NCI-H2227 treated with DMSO at 0.1 percent for 48 hours (cell line): ENCODE measurements around the gene SCG3.

Source experiments
- DNase-seq: peaks from one replicate; lab custom pipeline; 2025; lab: John Stamatoyannopoulos, UW

Gene SCG3

GRCh38 chr15:51727141-51727897 is 46.0 kb downstream of the SCG3 start:
- DNase-seq = no peak

- no peak for DNase-seq
These were observed 50.4 kb downstream of the SCG3 start for GRCh38 chr15:51731549-51732267.

- DNase-seq = no peak
These were observed 51.3 kb downstream of the SCG3 start for GRCh38 chr15:51732646-51733045.

- no peak for DNase-seq
These were observed 54.1 kb downstream of the SCG3 start for GRCh38 chr15:51735228-51736010.

GRCh38 chr15:51736069-51736468 is 54.8 kb downstream of the SCG3 start:
- no peak for DNase-seq

- DNase-seq = peak; percentile 40
These were observed 55.6 kb downstream of the SCG3 start for GRCh38 chr15:51736751-51737521.

- peak; percentile 10 for DNase-seq
These were observed 56.4 kb downstream of the SCG3 start, which contains the start of gene LYSMD2 for GRCh38 chr15:51737522-51738305. TSS of gene LYSMD2 (minus strand) at chr15:51737655. CDS start at chr15:51737622, 33 bp downstream.

GRCh38 chr15:51738553-51738952 is 57.2 kb downstream of the SCG3 start:
- DNase-seq = no peak

- DNase-seq = no peak
These were observed 57.9 kb downstream of the SCG3 start for GRCh38 chr15:51739061-51739712.

- no peak for DNase-seq
These were observed 68.0 kb downstream of the SCG3 start for GRCh38 chr15:51749307-51749706.

GRCh38 chr15:51750186-51750585 is 68.9 kb downstream of the SCG3 start:
- no peak for DNase-seq

GRCh38 chr15:51750792-51751696 is 69.7 kb downstream of the SCG3 start, which contains the start of gene TMOD2:
TSS of gene TMOD2 (plus strand) at chr15:51751597. CDS start at chr15:51766442, 14,845 bp downstream.
- DNase-seq = no peak

GRCh38 chr15:51751697-51752683 is 70.7 kb downstream of the SCG3 start:
- peak; percentile 8 for DNase-seq

GRCh38 chr15:51752888-51753287 is 71.6 kb downstream of the SCG3 start:
- no peak for DNase-seq

- no peak for DNase-seq
These were observed 73.0 kb downstream of the SCG3 start for GRCh38 chr15:51754267-51754666.

- no peak for DNase-seq
These were observed 74.5 kb downstream of the SCG3 start for GRCh38 chr15:51755790-51756189.

GRCh38 chr15:51756482-51756881 is 75.2 kb downstream of the SCG3 start:
- DNase-seq = no peak

- DNase-seq = no peak
These were observed 76.1 kb downstream of the SCG3 start for GRCh38 chr15:51757450-51757849.
